K562 (cell line): Measurements from ENCODE around the gene ZNF384. TPM values are rescaled to one million over a fixed set of nuclear protein-coding genes. Genes with fewer than 3 reads are reported as not detected.

ENCODE experiments used
- ADNP ChIP-seq: fragments of 200-800 bp; sonication (Bioruptor generic); IDR thresholded peaks from 2 replicates; pipeline ENCODE4 v1.6.1; 2016; ENCODE audit warnings: missing genetic modification characterization, missing compliant biosample characterization
- BCL6 ChIP-seq: fragments of 250-450 bp; sonication (Bioruptor Pico); IDR thresholded peaks from 2 replicates; pipeline ENCODE4 v1.4.0; 2020
- BHLHE40 ChIP-seq: IDR thresholded peaks from 2 replicates; pipeline ENCODE4 v1.6.1; 2011; ENCODE audit warnings: low read length, improper control_type of control experiment
- FOXP1 ChIP-seq: sonication (generic); formaldehyde crosslinking; IDR thresholded peaks from 2 replicates; pipeline ENCODE4 v1.8.0; 2022; ENCODE audit warnings: mild to moderate bottlenecking, missing genetic modification reagents
- JUNB ChIP-seq: fragments of 450-650 bp; formaldehyde crosslinking; conservative IDR thresholded peaks from 2 replicates; pipeline ENCODE4 v1.4.0; 2020; ENCODE audit warnings: mild to moderate bottlenecking
- MCM5 ChIP-seq: fragments of 450-650 bp; IDR thresholded peaks from 2 replicates; pipeline ENCODE4 v1.6.1; 2016; ENCODE audit warnings: low read depth
- NONO ChIP-seq, 2 experiments: fragments of 200-400 bp in 1 of 2; fragments of 450-650 bp in 1 of 2; formaldehyde crosslinking in 1 of 2; IDR thresholded peaks; 2 replicates each; pipeline ENCODE4 v1.6.1; 2017; ENCODE audit warnings: low read depth in 2 of 2, mild to moderate bottlenecking in 2 of 2, moderate library complexity in 2 of 2, low read length in 1 of 2
- SOX6 ChIP-seq: fragments of 450-650 bp; IDR thresholded peaks from 2 replicates; pipeline ENCODE4 v1.6.1; 2014; ENCODE audit warnings: mild to moderate bottlenecking
- ZNF121 ChIP-seq: sonication (generic); formaldehyde crosslinking; conservative IDR thresholded peaks from 2 replicates; pipeline ENCODE4 v1.8.0; 2022; ENCODE audit warnings: missing genetic modification reagents
- ZNF507 ChIP-seq: conservative IDR thresholded peaks from 2 replicates; pipeline ENCODE4 v1.6.1; 2017; ENCODE audit warnings: missing genetic modification characterization, missing compliant biosample characterization
- polyA plus RNA-seq, 8 experiments: library from polyadenylated mRNA; depleted of rRNA in 4 of 8; stranded (reverse) in 5 of 8; unstranded in 3 of 8; fragments of >200 nt; fragmentation: Nextera tagmentation in 2 of 8; fragmentation: Illumina TruSeq in 1 of 8; extraction: Ambion mirVana in 2 of 8; extraction: Trizol in 1 of 8; gene quantifications; 2 replicates each; pipeline versions ENCODE4 v1.2.1 to v1.2.3, GENCODE V29; 2011 to 2014; ENCODE audit warnings: inconsistent platforms in 1 of 8, missing spikeins in 1 of 8
- total RNA-seq, 7 experiments: library from RNA; depleted of rRNA in 6 of 7; stranded (reverse); fragments of >200 nt in 6 of 7; fragmentation: Illumina TruSeq in 2 of 7; extraction: Trizol in 2 of 7; gene quantifications; 2 replicates each; pipeline versions ENCODE4 v1.2.1 to v1.2.3, GENCODE V29; 2011 to 2021; ENCODE audit warnings: low replicate concordance in 1 of 7
- TF ChIP-seq, protein P1 (sequence below), 2 experiments: IDR thresholded peaks in 1 of 2; conservative IDR thresholded peaks in 1 of 2; 2 replicates each; pipeline ENCODE4 v1.6.1; 2016; ENCODE audit warnings: low read depth in 2 of 2, mild to moderate bottlenecking in 1 of 2, missing compliant biosample characterization in 1 of 2, missing genetic modification characterization in 1 of 2, moderate library complexity in 1 of 2
- TF ChIP-seq, protein P2 (sequence below): IDR thresholded peaks from 3 replicates; pipeline ENCODE4 v1.6.1; 2011; ENCODE audit warnings: borderline replicate concordance, mild to moderate bottlenecking, moderate library complexity; ENCODE audit not compliant: insufficient read length; ENCODE audit errors: extremely low read depth
- TF ChIP-seq, protein P3 (sequence below): sonication (generic); formaldehyde crosslinking; IDR thresholded peaks from 2 replicates; pipeline ENCODE4 v1.8.0; 2023; ENCODE audit warnings: mild to moderate bottlenecking, missing genetic modification reagents
- TF ChIP-seq, protein P4 (sequence below): sonication (generic); formaldehyde crosslinking; IDR thresholded peaks from 2 replicates; pipeline ENCODE4 v1.8.1; 2022; ENCODE audit warnings: missing genetic modification reagents
- TF ChIP-seq, protein P5 (sequence below): fragments of 200-400 bp; formaldehyde crosslinking; IDR thresholded peaks from 2 replicates; pipeline ENCODE4 v1.6.1; 2017; ENCODE audit warnings: mild to moderate bottlenecking, low read depth, low read length, moderate library complexity

Gene ZNF384
- total and polyA plus RNA-seq, 9 of the 15 experiments (the other 6 are each of a cell fraction or from before 2014, with no cell fraction given): 0.36 to 64.8 (median 21.3) TPM

DNA sequence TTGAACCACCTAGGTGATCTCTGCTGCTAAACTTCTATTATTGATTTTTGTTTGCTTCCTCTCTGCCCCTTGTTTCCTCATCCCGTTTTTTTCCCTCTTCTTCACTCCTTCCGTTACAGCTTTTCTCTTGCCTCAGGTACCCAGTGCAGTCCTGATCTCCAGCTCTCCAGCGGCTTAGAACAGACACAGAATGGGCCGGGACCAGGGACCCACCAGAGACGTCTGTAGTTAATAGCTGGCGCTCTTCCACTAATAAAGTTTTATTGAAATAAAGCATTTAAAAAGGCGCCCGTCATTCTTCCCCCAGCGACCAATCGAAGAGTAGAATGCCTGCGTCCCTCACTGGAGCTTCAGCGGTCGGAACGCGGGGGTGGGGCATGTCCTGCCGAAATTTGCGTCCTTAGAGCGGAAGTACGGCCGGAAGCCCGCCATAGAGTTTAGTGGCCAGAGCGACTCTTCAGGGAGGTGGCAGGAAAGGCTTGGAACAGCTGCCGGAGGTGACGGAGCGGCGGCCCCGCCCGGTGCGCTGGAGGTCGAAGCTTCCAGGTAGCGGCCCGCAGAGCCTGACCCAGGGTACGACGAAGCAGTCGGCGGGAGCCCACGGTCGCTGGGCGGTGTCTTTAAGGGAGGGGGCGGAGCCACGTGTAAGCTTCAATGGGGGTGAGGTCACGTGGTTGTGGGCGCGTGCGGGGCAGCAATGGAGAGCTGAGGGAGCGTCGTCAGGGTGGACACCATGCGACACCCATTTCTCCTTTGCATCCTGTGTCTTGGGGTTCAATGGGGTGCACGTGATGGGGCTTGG is 34.6 kb upstream of the ZNF384 start, which contains the start of gene COPS7A (continued):
- TF ChIP-seq, protein P1, sequence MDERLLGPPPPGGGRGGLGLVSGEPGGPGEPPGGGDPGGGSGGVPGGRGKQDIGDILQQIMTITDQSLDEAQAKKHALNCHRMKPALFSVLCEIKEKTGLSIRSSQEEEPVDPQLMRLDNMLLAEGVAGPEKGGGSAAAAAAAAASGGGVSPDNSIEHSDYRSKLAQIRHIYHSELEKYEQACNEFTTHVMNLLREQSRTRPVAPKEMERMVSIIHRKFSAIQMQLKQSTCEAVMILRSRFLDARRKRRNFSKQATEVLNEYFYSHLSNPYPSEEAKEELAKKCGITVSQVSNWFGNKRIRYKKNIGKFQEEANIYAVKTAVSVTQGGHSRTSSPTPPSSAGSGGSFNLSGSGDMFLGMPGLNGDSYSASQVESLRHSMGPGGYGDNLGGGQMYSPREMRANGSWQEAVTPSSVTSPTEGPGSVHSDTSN (CRISPR knock-in tag; IDR thresholded peaks at IDR 0.05; ENCODE audit: low read depth): no peak
- TF ChIP-seq, protein P1 (tag; conservative IDR thresholded peaks at IDR 0.05; ENCODE audit: low read depth): peak; percentile 94
- TF ChIP-seq ADNP (tag): no peak
- TF ChIP-seq, protein P2, sequence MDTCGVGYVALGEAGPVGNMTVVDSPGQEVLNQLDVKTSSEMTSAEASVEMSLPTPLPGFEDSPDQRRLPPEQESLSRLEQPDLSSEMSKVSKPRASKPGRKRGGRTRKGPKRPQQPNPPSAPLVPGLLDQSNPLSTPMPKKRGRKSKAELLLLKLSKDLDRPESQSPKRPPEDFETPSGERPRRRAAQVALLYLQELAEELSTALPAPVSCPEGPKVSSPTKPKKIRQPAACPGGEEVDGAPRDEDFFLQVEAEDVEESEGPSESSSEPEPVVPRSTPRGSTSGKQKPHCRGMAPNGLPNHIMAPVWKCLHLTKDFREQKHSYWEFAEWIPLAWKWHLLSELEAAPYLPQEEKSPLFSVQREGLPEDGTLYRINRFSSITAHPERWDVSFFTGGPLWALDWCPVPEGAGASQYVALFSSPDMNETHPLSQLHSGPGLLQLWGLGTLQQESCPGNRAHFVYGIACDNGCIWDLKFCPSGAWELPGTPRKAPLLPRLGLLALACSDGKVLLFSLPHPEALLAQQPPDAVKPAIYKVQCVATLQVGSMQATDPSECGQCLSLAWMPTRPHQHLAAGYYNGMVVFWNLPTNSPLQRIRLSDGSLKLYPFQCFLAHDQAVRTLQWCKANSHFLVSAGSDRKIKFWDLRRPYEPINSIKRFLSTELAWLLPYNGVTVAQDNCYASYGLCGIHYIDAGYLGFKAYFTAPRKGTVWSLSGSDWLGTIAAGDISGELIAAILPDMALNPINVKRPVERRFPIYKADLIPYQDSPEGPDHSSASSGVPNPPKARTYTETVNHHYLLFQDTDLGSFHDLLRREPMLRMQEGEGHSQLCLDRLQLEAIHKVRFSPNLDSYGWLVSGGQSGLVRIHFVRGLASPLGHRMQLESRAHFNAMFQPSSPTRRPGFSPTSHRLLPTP: no peak
- TF ChIP-seq ZNF507 (tag): no peak
- no peak for TF ChIP-seq MCM5
- TF ChIP-seq, protein P3, sequence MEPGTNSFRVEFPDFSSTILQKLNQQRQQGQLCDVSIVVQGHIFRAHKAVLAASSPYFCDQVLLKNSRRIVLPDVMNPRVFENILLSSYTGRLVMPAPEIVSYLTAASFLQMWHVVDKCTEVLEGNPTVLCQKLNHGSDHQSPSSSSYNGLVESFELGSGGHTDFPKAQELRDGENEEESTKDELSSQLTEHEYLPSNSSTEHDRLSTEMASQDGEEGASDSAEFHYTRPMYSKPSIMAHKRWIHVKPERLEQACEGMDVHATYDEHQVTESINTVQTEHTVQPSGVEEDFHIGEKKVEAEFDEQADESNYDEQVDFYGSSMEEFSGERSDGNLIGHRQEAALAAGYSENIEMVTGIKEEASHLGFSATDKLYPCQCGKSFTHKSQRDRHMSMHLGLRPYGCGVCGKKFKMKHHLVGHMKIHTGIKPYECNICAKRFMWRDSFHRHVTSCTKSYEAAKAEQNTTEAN (CRISPR knock-in tag): no peak
- TF ChIP-seq, protein P4, sequence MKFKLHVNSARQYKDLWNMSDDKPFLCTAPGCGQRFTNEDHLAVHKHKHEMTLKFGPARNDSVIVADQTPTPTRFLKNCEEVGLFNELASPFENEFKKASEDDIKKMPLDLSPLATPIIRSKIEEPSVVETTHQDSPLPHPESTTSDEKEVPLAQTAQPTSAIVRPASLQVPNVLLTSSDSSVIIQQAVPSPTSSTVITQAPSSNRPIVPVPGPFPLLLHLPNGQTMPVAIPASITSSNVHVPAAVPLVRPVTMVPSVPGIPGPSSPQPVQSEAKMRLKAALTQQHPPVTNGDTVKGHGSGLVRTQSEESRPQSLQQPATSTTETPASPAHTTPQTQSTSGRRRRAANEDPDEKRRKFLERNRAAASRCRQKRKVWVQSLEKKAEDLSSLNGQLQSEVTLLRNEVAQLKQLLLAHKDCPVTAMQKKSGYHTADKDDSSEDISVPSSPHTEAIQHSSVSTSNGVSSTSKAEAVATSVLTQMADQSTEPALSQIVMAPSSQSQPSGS (CRISPR knock-in tag): no peak
- TF ChIP-seq, protein P5, sequence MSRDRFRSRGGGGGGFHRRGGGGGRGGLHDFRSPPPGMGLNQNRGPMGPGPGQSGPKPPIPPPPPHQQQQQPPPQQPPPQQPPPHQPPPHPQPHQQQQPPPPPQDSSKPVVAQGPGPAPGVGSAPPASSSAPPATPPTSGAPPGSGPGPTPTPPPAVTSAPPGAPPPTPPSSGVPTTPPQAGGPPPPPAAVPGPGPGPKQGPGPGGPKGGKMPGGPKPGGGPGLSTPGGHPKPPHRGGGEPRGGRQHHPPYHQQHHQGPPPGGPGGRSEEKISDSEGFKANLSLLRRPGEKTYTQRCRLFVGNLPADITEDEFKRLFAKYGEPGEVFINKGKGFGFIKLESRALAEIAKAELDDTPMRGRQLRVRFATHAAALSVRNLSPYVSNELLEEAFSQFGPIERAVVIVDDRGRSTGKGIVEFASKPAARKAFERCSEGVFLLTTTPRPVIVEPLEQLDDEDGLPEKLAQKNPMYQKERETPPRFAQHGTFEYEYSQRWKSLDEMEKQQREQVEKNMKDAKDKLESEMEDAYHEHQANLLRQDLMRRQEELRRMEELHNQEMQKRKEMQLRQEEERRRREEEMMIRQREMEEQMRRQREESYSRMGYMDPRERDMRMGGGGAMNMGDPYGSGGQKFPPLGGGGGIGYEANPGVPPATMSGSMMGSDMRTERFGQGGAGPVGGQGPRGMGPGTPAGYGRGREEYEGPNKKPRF: no peak
- peak in 1 of 2 experiments; percentile 21; a peak in 1 of 4 replicates for TF ChIP-seq NONO (IDR thresholded peaks at IDR 0.05; ENCODE audit: low read depth in 2 of 2, low read length in 1 of 2)
- no peak for TF ChIP-seq BCL6 (CRISPR knock-in tag)
- peak; percentile 94 for TF ChIP-seq ZNF121
- TF ChIP-seq BHLHE40: peak; percentile 95
- TF ChIP-seq SOX6: 0 out of 2 replicates have a peak, but pooled peaks have one; percentile 64
- TF ChIP-seq JUNB (CRISPR knock-in tag): no peak
- no peak for TF ChIP-seq FOXP1 (CRISPR knock-in tag)
